OCI-M2 (cell line): ENCODE data around the gene PKD1.
"Not testable (repeated sequence)": the region's sequence is repeated elsewhere in the genome, so short reads cannot be mapped to it uniquely, and the experiment has no call there.

Experiments used
- DNase-seq: peaks from one replicate; lab custom pipeline; 2025; ENCODE audit not compliant: unreplicated experiment; lab: John Stamatoyannopoulos, UW

The PKD1 gene

DNA sequence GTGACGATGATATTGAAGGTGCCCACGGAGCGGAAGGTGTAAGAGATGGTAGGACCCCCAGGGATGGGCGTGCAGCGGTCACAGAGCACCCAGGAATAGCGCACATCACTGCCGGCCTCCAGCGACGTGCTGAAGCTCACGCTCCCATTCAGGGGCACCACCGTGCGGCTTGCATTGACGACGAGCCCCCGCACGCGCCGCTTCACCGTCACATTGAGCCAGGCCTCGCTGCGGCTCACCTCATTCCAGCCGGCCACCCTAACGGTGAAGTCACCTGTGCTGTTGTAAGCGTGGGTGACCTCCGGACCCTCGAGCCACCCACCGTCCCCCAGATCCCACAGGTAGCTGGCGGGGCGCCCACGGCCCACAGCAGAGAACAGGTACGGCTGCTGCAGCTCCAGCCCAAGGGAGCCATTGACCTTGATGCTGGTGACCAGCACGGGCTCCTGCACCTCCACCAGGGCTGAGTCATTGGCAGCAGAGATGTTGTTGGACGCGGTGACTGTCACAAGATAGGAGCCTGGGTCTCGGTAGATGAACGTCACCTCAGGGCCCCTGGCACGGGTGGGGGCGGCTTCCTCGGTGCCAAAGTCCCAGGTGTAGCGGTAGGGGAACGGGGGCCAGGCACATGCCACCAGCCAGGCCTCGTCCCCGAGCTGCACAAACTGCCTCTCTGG, 25.2 kb downstream of the PKD1 start:
- DNase-seq: not testable (repeated sequence)

DNA sequence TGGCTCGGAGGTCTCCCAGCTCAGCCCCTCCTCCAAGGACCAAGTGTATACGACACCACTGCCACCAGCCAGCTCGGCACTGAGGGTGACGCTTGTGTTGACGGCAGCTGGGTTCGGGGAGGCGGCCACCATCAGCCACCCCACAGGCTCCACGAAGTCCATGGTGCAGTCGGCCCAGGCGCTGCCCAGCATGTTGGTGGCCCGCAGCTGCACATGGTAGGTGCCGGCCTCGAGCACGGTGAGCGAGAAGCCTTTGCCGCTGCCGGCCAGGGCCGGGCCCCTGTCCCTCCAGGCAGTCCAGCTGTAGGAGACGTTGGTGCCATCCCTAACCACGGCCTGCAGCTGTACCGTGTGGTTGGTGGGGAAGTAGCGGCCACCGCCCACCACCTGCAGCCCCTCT, 25.8 kb downstream of the PKD1 start:
- not testable (repeated sequence) for DNase-seq

DNA sequence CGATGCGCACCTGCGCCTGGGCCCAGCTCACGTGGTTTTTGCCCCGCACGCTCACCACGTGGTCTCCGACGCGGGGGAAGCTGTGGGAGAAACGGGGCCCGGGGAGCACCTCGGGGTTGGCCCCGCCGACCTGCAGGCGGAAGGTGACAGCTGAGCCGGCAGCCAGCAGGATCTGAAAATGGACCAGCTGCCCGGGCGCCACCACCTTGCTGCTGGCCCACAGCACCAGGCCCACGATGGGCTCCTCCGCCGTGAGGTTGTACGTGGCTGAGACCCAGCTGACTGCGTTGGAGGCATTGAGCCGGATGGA, 26.5 kb downstream of the PKD1 start:
- not testable (repeated sequence) for DNase-seq

DNA sequence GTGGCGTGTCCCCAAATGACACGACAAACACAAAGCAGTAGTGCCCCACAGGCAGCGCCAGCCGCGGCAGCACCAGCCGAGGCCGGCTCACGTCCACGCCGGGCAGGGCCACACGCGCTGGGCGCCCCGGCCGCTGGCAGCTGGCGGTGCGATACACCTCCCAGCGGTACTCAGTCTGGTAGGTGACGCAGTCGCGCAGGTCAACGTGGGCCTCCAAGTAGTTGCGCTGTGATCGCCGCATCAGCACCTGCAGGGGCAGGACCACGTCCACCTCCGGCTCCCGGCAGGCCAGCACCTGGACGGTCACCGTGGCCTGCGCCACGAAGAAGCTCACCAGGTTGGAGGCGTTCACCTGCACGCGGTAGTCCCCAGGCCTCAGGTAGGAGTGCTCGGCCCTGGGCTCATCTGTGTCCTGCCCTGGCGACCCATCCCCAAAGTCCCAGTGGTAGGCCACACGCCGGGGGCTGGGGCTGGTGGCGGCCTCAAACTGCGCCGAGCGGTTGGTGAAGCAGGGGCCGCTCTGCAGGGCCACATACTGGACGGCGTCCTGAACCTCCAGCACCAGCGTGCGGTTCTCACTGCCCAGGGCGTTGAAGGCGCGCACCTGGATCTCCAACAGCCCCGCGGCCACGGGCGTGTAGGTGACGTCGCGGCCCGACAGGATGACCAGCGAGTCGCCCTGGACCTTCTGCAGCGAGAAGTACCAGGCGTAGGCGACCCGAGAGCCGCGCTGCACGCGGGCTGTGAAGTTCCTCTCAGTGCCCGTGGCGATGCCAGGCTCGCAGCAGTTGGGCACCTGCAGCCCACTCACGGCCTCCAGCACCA, 27.0 kb downstream of the PKD1 start:
- DNase-seq: not testable (repeated sequence)

DNA sequence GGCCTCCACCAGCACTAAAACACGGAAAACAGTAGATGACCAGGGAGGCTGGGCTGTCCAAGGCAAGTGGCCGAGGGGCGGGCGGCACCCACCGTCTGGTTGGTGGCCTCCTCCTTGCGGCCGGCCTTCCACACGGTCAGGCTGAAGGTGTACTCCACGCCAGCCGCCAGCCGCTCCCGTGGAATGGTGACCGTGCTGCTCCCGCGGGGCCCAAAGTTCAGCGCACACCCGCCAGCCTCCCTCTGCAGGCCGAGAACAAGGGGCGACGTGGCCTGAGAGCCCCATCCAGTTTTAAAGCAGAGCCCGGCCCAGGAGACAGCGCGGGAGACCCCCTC, 27.9 kb downstream of the PKD1 start:
- DNase-seq: not testable (repeated sequence)

DNA sequence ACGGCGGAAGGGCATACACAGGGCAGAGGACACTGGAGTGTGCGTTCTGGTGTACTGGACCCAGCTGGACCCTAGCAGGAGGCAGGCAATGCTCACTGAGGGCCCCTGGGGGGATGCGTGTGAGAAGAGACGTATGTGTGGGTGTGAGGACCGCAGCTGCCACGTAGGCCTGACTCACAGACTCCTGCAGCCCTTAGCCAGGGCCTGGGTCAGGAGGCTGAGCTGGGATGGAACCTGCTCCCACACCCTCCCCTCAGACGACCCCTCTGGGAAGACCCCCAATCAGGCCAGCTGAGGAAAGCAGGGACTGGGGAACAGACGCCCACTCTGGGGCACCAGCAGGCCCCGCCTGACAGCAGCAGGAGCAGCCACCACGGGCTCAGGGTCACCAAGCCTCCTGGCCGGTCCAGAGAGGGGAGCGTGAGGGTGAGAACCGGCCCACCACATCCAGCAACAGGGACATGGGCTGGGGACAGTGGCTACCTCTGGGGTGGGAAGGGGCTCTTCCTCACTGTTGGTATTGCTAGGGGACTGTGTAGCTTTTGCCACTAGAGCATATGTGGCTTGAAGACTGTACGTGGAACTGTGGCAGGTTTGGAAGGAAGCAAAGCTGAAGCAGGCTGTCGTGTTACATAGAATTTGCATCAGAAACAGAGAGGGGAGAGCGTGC, 28.4 kb downstream of the PKD1 start:
- DNase-seq: not testable (repeated sequence)

DNA sequence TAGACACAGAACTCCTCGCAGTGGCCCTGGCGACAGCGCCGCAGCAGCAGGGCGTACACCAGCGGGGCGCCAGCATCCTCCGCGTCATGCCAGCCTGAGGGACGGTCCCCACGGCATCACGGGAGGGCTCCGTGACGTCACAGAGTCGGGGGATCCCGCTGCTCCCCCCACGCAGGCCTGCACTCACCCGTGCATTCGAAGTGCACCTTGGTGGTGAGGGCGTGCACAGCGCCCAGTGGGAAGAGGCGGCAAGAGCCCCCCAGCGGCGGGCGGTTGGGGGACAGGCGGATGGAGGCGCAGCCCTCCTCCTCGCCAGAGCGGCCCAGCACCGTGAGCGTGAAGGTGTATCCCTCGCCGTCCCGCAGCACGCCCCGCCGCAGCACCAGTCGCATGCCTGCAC, 29.5 kb downstream of the PKD1 start:
- DNase-seq: not testable (repeated sequence)

DNA sequence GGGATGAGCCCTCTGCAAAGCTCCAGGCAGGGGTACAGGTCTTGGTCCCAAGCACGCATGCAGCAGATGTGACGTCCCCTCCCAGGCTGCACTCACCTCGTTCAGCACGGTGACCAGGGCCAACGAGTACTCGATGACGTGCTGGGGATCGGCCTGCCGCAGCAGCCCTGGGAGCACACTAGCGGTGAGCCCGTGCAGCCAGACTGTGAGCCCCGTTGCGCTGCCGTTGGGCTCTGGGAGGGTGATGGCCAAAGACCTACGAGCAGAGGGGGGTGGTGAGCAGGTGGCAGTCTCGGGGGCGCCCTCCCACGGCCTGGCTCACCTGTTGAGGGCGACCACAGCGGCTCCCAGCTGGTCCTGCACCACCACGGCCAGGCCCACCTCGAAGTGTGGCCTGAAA, 29.9 kb downstream of the PKD1 start:
- DNase-seq: not testable (repeated sequence)

DNA sequence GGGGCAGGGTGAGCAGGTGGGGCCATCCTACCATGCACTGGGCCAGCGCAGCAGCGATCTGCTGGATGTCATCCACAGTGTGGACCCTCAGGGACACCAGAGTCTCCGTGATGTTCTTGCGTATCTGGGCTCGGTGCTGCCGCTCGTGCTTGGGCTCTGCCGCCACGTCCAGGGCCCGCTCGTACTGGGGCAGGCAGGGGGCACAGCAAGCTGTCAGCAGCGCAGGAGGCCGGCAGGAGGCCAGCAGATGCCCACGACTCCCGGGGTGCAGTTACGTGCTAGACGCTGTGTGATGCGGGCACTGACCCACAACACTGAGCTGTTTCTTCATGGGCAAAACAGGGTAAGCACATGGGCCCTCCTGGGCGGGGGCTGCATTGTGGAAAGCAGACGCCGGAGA, 30.4 kb downstream of the PKD1 start:
- DNase-seq: not testable (repeated sequence)

DNA sequence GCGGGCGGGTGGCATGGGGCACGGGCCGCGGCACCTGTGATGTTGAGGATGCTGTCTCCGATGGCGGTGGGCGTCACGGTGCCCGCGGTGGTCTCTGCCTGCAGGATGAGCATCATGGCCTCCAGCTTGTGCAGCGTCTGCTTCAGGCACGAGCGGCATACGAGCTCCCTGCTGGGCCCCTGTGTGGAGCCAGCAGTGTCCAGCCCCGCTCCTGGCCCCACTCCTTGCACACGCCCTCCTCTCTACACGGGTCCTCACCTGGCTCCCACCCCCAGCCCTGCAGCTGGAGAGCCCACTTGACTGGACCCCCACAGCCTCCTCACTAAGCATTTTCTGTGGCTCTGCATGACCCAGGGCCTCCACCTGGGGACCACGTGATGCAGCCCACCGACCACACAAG, 31.2 kb downstream of the PKD1 start:
- not testable (repeated sequence) for DNase-seq

DNA sequence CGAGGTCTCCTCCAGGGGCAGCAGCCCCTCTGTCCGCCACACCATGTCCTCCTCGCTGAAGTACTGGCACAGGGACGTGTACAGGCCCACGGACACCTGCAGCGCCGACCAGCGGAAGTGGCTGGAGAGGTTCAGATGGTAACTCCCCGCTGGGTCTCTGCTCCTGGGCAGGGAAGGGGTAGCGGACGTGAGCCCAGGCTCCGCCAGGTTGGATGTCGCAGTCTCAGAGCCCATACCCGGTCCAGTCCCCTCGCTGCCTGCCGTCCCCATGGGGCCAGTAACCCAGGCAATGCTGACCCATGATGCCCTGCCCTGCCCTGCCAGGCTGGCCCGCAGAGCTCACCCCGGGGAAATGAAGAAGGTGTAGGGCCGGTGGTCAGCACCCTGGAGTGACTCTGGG, 33.2 kb downstream of the PKD1 start:
- DNase-seq: no peak

DNA sequence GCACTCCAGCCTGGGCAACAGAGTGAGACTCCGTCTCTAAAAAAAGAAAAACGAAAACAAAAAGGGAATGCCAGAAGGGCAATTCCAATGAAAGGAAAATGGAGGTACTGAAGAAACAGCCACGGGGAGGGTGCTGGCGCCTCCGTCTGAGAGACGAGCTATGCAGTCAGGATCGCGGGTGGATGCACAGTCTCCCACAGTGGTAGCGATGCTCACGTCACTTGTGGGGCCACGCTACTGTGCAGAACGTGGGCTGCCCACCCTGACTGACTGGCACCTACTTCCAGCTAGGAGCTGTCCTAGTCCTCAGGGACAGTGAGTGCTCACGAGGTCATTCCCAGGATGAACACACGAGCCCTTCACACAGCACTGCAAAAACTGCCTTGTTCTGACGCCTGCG, 34.1 kb downstream of the PKD1 start:
- DNase-seq: not testable (repeated sequence)

DNA sequence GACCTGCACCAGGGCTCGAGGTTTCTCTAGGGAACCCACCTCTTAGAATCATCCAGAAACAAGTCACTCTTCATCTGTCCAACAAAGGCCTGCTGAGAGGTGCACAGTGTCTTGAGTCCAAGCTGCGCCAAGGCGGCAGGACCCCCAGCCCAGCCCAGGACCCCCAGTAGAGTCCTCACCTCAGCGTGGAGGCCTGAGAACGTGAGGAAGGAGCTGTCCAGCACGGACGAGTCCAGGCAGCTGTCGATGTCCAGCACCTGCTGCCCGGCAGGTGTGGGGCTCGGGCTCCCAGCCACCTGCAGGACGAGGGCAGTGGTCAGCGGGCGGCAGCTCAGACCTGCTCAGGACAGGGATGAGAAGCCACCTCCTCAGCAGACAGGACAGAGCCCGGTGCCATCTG, 38.0 kb downstream of the PKD1 start:
- DNase-seq: not testable (repeated sequence)

DNA sequence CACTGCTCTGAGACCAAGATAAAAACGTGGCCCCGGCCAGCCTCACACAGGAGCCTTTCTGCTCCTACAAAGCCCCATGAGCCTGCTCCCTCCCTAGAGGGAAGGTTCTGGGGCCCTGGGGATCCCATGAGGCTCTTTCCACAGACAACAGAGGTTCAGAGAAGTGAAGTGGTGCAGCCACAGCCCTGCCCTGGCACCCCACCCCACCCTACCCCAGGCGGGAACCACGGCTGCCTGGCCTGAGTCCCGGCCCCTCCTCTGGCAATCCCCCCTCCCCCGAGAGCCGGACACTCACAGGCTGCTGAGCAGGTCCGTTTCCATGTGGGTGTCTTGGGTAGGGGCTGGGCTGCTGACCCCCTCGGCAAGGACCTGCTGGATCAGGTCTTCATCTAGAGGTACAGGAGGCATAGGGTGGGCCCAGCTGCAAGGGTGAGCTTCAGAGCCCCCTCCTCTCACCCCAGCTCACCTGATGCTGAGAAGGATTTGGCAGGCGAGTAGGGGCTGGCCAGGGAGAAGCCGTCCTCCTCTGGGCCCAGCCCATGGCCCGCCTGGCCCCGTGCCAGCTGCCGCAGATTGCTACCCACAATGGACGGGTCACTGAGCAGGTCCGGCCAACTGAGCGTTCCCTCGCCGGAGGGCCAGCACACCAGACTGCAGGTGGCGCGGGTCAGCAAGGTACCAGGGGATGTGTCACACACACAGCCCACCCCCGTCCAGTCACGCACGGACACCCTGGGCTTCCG, 38.7 kb downstream of the PKD1 start:
- DNase-seq: no peak

DNA sequence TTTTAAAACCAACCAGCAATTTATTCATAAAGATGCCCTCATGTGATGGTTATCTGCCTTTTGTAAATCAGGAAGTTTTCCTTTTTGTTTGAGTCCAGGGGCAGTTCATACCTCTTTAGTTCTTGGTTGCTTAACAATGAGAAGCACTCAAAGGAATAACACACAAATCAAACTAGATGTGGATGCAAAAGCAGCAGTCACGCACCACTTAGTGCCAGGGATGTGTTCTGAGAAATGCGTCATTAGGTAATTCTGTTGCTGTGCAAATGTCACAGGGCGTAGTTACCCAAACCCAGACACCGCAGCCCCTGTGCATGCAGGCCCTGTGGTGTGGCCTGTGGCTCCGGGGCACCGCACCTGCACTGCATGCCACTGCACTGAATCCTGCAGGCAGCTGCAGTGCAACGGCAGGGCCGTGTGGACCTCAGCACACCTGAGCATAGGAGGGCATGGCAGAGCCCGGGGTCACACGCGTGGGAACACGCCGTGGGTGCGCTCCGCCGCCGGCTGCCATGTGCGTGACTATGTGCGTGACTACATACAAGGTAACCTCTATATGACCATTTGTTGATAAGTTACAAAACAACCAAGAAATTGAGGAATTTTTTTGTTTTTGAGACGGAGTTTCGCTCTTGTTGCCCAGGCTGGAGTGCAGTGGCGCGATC, 39.6 kb downstream of the PKD1 start:
- no peak for DNase-seq

DNA sequence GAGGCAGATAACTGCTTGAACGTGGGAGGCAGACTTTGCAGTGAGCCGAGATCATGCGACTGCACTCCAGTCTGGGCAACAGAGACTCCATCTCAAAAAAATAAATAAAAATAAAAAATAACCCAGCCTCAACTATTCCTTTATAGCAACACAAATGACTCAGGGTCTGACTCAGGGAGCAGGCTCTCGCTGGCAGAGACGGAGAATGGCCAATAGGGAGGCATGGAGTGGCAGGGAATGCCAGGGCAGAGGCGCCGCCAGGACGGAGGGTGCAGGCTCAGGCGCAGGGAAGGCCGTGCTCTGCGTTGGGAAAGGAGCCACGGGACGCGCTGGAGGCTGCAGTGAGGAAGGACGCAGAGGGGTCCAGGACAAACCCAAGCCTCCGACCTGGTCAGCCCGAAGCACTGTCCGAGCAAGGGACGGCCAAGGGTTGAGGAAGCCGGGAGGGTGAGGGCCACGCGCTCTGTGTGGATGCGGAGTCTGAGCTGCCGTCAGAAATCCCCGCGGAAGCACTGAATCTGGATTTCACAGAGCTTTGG, 40.3 kb downstream of the PKD1 start:
- DNase-seq: no peak

DNA sequence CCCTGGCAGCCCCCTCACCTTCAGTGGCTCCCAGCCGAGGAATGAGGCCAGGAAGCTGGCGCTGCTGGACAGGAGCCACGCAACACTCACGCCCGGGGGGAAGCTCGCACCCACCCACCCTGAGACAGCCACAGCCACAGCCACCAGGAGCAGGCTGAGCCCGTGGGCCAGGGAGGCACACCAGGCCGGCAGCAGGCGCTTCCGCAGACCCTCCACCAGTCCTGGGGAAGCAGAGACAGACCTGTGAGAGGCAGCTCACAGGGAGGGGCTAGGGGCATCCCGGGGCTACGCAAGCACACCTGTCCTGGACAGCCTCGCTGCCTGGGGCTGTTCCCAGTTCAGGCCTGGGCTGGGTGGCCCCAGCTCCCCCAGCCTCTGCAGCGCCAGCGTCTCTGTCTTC, 41.9 kb downstream of the PKD1 start:
- DNase-seq: no peak

DNA sequence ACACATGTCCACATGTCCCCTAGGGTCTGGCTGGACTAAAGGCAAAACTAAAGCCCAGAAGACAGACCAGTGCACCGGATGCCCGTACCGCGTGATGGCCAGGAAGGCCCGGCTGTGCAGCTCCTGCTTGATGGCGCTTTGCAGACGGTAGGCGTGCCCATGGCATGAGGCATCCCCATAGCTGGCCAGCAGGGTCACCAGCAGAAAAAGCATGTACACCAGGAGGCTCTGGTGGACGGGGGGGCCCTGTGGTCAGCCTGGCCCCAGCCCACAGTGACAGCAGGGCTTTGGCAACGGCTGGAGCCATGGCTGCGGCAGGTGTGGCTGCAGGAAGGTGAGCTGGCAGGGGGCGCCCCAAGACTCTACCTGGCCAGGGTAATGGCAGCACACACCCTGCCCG, 42.8 kb downstream of the PKD1 start:
- DNase-seq: no peak

DNA sequence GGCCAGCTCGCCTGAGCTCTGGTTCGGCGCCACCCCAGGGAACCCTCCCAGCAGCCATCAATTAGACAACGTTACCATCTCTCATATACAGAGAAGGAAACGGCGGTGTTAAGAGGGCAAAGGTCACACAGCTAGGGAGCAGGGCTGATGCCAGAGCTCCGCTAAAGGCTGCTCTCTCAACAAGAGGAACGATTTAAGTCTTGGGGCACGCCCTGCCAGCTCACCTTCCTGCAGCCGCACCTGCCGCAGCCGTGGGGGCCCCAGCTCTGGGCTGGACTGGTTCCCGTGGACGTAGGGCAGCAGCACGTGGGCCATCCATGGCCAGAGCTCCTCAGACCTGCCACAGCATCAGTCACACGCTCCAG, 43.5 kb downstream of the PKD1 start:
- no peak for DNase-seq

DNA sequence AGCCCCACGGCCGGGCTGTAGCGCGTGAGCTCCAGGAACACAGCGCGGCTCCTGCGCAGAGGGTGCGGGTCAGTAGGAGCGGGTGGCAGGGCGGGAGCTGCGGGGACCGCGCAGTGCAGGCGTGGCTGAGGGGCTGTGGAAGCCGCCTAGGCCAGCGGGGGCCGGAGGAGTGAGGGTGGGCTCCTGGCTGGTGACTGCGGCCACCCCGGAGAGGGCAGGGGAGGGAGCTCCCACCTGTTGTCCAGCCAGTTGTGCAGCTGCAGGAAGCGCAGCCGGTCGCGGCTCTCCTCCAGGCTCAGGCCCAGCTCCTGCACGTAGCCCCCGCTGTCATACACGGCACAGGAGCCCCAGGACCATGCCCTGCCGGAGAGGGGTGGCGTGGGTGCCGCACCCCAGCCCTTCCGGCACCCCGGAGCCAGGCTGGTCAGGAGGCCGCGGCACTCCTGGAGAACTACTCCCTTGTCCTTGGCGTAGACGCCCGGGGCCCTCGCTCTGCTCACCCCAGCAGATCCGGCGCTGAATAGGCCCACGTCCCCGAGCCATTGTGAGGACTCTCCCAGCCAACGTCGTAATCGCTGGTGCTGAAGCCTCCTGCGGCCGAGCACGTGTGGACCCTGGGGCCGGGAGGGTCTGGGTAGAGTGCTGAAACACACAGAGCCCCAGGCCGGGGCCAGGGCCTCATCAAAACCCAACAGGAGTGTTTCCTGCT, 44.0 kb downstream of the PKD1 start:
- no peak for DNase-seq
